GM23248 (cell line): Measurements from ENCODE around the gene CDKN2AIP.

Experiments
- EZH2 ChIP-seq: fragments of 200-600 bp; sonication (generic); IDR thresholded peaks from 2 replicates; pipeline ENCODE4 v1.6.1; 2018; ENCODE audit warnings: antibody characterized with exemption, mild to moderate bottlenecking; ENCODE audit not compliant: insufficient read depth, poor library complexity, severe bottlenecking
- EZH2phosphoT487 ChIP-seq: fragments of 200-600 bp; sonication (generic); IDR thresholded peaks from 2 replicates; pipeline ENCODE4 v1.6.1; 2018; ENCODE audit warnings: antibody characterized with exemption, moderate library complexity, mild to moderate bottlenecking, low read depth; ENCODE audit not compliant: insufficient read depth

- TF ChIP-seq EZH2 (no peak), EZH2phosphoT487 (no peak)
Observed at GRCh38 chr4:183469936-183470335, 25.5 kb downstream of the CDKN2AIP start.
